Measurements from ENCODE around the gene LRIT3. TPM values are rescaled to one million over a fixed set of nuclear protein-coding genes. Genes with fewer than 3 reads are reported as not detected.

Gene LRIT3
- total and polyA plus RNA-seq, 12 donors: 0.03 to 0.15 (median 0.06) TPM; not detected in 8

DNA sequence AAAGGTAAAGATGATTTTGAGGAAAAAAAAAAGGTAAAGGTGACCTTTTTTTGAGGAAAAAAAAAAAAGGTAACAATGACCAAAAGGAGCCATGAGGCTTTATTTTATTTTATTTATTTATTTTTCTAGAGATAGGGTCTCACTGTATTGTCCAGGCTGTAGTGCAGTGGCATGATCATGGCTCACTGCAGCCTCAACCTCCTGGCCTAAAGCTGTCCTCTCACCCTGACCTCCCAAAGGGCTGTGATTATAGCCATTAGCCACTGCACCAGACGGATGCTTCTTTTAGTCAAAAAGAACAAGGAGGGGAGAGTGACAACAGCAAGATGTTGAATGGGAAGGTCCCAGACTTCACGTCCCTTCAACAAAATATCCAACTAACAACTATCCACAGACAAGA lies 30.4 kb downstream of the LRIT3 start:
- ATAC-seq (no peak), DNase-seq (no peak)
- Histone ChIP-seq H3K36me3 (no peaks in the 10 kb centered on the region), H3K9me3 (no peaks in the 10 kb centered on the region), H3K27ac (no peak overlapping the region), H3K4me3 (no peak overlapping the region), H3K27me3 (no peaks in the 10 kb centered on the region), H3K4me1 (no peaks in the 10 kb centered on the region)
- TF ChIP-seq, protein P1, sequence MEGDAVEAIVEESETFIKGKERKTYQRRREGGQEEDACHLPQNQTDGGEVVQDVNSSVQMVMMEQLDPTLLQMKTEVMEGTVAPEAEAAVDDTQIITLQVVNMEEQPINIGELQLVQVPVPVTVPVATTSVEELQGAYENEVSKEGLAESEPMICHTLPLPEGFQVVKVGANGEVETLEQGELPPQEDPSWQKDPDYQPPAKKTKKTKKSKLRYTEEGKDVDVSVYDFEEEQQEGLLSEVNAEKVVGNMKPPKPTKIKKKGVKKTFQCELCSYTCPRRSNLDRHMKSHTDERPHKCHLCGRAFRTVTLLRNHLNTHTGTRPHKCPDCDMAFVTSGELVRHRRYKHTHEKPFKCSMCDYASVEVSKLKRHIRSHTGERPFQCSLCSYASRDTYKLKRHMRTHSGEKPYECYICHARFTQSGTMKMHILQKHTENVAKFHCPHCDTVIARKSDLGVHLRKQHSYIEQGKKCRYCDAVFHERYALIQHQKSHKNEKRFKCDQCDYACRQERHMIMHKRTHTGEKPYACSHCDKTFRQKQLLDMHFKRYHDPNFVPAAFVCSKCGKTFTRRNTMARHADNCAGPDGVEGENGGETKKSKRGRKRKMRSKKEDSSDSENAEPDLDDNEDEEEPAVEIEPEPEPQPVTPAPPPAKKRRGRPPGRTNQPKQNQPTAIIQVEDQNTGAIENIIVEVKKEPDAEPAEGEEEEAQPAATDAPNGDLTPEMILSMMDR (IDR thresholded peaks at IDR 0.05): no peak
- intact Hi-C loops (cut with DNase I): no loop called here
- 74 to 81% methylated on average over 2 of the region's 2 CpGs for WGBS, 2 donors

DNA sequence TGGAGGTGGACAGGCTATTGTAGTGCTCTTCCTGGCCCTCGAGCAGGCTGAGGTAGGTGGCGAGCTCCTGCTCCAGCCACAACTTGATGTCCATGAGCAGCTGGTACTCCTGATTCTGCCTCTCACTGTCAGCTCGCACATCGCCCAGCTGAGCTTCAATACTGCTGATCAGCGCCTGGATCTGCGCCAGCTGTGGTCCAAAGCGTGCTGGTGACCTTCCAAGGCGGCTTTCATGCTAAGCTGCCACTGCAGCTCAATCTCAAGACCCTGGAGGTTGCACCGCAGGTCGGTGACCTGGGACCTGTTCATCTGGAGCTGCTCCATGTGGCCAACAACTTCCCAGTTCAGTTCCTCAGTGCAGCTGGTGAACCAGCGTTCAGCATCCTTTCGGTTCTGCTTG lies 31.2 kb downstream of the LRIT3 start:
- DNase-seq (no peak), ATAC-seq (no peak)
- no peak overlapping the region for H3K4me3 ChIP-seq
- no peak overlapping the region for H3K27ac ChIP-seq
- no peaks in the 10 kb centered on the region for H3K9me3 ChIP-seq
- 80 to 81% methylated on average over 12 of the region's 12 CpGs for WGBS, 2 donors
- no peaks in the 10 kb centered on the region for H3K36me3 ChIP-seq
- no peaks in the 10 kb centered on the region for H3K4me1 ChIP-seq
- TF ChIP-seq, protein P1 (IDR thresholded peaks at IDR 0.05): no peak
- no peaks in the 10 kb centered on the region for H3K27me3 ChIP-seq
- intact Hi-C loops (cut with DNase I): no loop called here

DNA sequence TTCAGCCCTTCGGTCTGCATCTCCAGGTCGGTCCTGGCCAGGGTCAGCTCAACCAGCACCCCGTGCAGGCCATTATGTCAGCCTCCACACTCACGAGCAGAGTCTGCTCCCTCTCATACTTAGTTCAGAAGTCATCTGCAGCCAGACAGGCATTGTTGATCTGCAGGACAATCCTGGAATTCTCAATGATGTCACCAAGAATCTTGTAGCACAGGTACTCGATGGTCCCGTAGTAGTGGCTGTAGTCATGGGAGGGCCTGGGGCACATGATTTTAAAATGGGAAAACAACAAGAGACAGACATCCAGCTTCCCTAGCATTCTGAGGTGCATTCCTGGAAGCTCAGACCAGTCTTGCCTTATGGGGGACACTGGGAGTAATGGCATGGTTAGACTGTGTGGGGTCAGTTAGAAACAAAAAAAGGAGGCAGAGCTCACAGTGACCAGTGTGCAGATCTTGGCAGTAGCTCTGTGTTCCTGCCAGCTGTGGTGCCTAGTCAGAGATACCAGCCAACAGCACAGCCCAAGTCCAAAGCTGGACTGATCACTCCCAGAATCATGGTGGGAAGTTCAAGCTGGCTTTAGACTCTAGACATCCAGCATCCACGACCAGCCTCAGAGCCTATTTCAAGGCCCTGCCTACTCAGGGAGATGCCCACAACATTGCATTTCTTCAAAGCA lies 31.9 kb downstream of the LRIT3 start:
- H3K36me3 ChIP-seq: no peaks in the 10 kb centered on the region
- H3K27ac ChIP-seq: no peak overlapping the region
- H3K4me3 ChIP-seq: no peak overlapping the region
- no peaks in the 10 kb centered on the region for H3K27me3 ChIP-seq
- 87 to 90% methylated on average over 7 of the region's 7 CpGs for WGBS, 2 donors
- TF ChIP-seq, protein P1 (IDR thresholded peaks at IDR 0.05): no peak
- DNase-seq: no peak
- intact Hi-C loops (cut with DNase I): no loop called here
- ATAC-seq: no peak
- no peaks in the 10 kb centered on the region for H3K4me1 ChIP-seq
- H3K9me3 ChIP-seq: no peaks in the 10 kb centered on the region

DNA sequence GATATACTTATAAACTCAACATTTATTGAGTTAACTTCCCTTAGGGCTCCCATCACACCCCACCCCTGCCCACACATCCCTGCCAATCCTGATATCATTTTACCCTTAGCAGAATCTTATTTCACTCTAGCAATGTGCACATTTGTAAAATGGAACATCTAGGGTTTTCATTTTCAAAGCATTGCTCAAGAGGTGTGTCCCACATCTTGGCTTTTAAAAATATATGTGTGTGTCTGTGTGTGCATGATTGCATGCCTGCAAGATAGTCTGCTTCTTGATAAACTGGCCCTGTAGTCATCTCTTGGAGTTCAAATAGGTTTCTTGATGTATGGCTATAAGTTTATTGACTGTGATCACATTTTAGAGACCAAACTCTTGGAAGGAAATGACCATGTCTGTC lies 38.4 kb downstream of the LRIT3 start:
- intact Hi-C loops (cut with DNase I): no loop called here
- Histone ChIP-seq H3K4me3 (no peak overlapping the region), H3K9me3 (no peaks in the 10 kb centered on the region), H3K27ac (no peak overlapping the region), H3K27me3 (no peaks in the 10 kb centered on the region), H3K36me3 (no peaks in the 10 kb centered on the region), H3K4me1 (no peaks in the 10 kb centered on the region)
- TF ChIP-seq, protein P1 (IDR thresholded peaks at IDR 0.05): no peak
- no peak for DNase-seq
- ATAC-seq: no peak
